ENCODE measurements around the gene SPAG16.

Gene SPAG16

DNA sequence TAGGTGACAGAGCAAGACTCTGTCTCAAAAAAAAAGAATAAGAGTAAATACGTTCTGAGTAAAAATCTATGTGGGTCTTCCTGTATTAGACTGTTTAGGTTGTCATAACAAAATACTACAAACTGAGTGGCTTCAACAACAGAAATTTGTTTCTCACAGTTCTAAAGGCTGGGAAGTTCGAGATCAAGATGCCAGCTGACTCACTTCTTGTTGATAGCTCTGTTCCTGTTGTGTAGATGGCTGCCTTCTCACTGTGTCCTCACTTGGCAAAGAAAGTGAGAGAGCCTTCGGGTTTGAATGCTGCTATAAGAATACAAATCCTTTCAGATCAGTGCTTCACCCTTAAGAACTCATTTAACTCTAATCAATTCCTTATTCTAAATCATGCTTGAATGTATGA, 696.6 kb downstream of the SPAG16 start:
- TF ChIP-seq TCF12 (IDR thresholded peaks at IDR 0.05; ENCODE audit: low read depth): no peak
- no peak for TF ChIP-seq MAX (IDR thresholded peaks at IDR 0.05)
- no peak for TF ChIP-seq CEBPB (IDR thresholded peaks at IDR 0.05)
- no peak for TF ChIP-seq TAF1 (IDR thresholded peaks at IDR 0.05; ENCODE audit: low read depth)
- TF ChIP-seq, protein P1, sequence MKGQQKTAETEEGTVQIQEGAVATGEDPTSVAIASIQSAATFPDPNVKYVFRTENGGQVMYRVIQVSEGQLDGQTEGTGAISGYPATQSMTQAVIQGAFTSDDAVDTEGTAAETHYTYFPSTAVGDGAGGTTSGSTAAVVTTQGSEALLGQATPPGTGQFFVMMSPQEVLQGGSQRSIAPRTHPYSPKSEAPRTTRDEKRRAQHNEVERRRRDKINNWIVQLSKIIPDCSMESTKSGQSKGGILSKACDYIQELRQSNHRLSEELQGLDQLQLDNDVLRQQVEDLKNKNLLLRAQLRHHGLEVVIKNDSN (IDR thresholded peaks at IDR 0.05): no peak

- TF ChIP-seq CREB1 (IDR thresholded peaks at IDR 0.05; ENCODE audit: low read depth) (no peak), ZBTB7A (IDR thresholded peaks at IDR 0.05; ENCODE audit: low read depth) (no peak), TEAD4 (IDR thresholded peaks at IDR 0.05) (no peak), EP300 (IDR thresholded peaks at IDR 0.05; ENCODE audit: borderline replicate concordance) (no peak), YY1 (IDR thresholded peaks at IDR 0.05; ENCODE audit: low read depth) (no peak), RAD21 (IDR thresholded peaks at IDR 0.05; ENCODE audit: low read depth) (no peak), TCF12 (IDR thresholded peaks at IDR 0.05; ENCODE audit: low read depth) (no peak), FOXM1 (IDR thresholded peaks at IDR 0.05; ENCODE audit: borderline replicate concordance, low read depth) (no peak), EGR1 (IDR thresholded peaks at IDR 0.05) (no peak), CEBPB (IDR thresholded peaks at IDR 0.05) (no peak)
- TF ChIP-seq, protein P2, sequence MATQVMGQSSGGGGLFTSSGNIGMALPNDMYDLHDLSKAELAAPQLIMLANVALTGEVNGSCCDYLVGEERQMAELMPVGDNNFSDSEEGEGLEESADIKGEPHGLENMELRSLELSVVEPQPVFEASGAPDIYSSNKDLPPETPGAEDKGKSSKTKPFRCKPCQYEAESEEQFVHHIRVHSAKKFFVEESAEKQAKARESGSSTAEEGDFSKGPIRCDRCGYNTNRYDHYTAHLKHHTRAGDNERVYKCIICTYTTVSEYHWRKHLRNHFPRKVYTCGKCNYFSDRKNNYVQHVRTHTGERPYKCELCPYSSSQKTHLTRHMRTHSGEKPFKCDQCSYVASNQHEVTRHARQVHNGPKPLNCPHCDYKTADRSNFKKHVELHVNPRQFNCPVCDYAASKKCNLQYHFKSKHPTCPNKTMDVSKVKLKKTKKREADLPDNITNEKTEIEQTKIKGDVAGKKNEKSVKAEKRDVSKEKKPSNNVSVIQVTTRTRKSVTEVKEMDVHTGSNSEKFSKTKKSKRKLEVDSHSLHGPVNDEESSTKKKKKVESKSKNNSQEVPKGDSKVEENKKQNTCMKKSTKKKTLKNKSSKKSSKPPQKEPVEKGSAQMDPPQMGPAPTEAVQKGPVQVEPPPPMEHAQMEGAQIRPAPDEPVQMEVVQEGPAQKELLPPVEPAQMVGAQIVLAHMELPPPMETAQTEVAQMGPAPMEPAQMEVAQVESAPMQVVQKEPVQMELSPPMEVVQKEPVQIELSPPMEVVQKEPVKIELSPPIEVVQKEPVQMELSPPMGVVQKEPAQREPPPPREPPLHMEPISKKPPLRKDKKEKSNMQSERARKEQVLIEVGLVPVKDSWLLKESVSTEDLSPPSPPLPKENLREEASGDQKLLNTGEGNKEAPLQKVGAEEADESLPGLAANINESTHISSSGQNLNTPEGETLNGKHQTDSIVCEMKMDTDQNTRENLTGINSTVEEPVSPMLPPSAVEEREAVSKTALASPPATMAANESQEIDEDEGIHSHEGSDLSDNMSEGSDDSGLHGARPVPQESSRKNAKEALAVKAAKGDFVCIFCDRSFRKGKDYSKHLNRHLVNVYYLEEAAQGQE (IDR thresholded peaks at IDR 0.05; ENCODE audit: low read depth): no peak
- TF ChIP-seq, protein P1 (IDR thresholded peaks at IDR 0.05): no peak
Observed at GRCh38 chr2:213989207-213989606, 704.9 kb downstream of the SPAG16 start.

DNA sequence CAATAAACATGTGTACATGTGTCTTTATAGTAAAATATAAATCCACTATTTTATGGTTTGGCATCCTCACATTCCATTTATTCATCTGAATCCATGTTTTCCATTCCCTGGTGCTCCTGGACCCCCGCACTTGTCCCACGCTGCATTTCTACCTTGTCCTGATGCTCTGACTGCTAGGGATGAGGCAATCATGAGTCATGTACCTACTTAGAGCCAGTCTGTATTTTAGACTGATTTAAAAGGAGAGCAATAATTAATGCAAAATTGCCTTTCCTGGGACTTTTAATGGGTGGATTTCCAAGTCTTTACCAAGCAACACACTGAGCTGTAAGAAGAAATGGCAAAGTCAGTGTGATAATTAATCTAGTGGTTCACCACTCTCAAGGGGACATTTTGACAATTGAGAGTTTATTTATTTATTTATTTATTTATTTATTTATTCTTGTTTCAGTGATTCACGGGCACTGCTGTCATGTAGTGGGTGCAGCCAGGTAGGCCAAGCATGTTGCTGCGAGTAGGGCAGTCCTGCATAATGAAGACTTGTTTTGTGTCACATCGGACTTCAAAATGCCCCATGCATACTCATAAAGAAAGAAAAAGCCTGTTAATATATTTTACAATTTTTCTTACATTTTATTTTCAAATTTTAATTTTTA, 707.3 kb downstream of the SPAG16 start:
- TF ChIP-seq TEAD4 (IDR thresholded peaks at IDR 0.05) (no peak), YY1 (IDR thresholded peaks at IDR 0.05; ENCODE audit: low read depth) (no peak), TAF1 (IDR thresholded peaks at IDR 0.05; ENCODE audit: low read depth) (no peak), CREB1 (IDR thresholded peaks at IDR 0.05; ENCODE audit: low read depth) (no peak), FOXM1 (IDR thresholded peaks at IDR 0.05; ENCODE audit: borderline replicate concordance, low read depth) (no peak), NFIC (IDR thresholded peaks at IDR 0.05) (no peak), MAX (IDR thresholded peaks at IDR 0.05) (no peak), ZBTB7A (IDR thresholded peaks at IDR 0.05; ENCODE audit: low read depth) (no peak), EP300 (IDR thresholded peaks at IDR 0.05; ENCODE audit: borderline replicate concordance) (no peak), TCF12 (IDR thresholded peaks at IDR 0.05; ENCODE audit: low read depth) (no peak), EGR1 (IDR thresholded peaks at IDR 0.05) (no peak), RAD21 (IDR thresholded peaks at IDR 0.05; ENCODE audit: low read depth) (no peak)
- TF ChIP-seq, protein P1 (IDR thresholded peaks at IDR 0.05): no peak
- TF ChIP-seq, protein P2 (IDR thresholded peaks at IDR 0.05; ENCODE audit: low read depth): no peak

- TF ChIP-seq NFIC (IDR thresholded peaks at IDR 0.05): peak; percentile 57
- TF ChIP-seq, protein P2 (IDR thresholded peaks at IDR 0.05; ENCODE audit: low read depth): no peak
Observed at GRCh38 chr2:213995400-213996105, 711.3 kb downstream of the SPAG16 start.

Data from Ishikawa (cell line).